ENCODE measurements around the gene PPY.

DNA sequence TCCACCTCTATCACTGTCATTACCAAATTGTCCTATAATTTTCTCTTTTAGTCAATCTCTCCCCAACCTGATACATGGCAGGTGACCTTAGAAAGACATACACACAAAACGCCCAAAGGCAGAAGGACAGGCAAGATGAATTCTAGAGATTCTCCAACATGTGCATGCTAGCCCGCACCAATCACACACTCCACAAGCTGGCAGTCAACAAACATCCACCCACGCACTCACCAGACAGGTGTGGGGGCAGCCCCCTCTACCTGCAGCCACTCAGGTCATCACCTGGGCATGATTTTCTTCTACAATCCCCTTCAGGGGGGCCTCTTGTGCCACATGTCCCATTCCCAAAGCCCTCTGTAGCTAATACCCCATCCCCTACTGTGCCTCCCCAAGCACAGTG lies 44.4 kb downstream of the PPY start:
- TF ChIP-seq, protein P1, sequence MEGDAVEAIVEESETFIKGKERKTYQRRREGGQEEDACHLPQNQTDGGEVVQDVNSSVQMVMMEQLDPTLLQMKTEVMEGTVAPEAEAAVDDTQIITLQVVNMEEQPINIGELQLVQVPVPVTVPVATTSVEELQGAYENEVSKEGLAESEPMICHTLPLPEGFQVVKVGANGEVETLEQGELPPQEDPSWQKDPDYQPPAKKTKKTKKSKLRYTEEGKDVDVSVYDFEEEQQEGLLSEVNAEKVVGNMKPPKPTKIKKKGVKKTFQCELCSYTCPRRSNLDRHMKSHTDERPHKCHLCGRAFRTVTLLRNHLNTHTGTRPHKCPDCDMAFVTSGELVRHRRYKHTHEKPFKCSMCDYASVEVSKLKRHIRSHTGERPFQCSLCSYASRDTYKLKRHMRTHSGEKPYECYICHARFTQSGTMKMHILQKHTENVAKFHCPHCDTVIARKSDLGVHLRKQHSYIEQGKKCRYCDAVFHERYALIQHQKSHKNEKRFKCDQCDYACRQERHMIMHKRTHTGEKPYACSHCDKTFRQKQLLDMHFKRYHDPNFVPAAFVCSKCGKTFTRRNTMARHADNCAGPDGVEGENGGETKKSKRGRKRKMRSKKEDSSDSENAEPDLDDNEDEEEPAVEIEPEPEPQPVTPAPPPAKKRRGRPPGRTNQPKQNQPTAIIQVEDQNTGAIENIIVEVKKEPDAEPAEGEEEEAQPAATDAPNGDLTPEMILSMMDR (conservative IDR thresholded peaks at IDR 0.05; ENCODE audit: low read length): no peak
- no peak for TF ChIP-seq EZH2phosphoT487 (IDR thresholded peaks at IDR 0.05; ENCODE audit: borderline replicate concordance)
